22Rv1 (cell line): ENCODE results near the gene GRIK1.

Experiments
- ZFX ChIP-seq: fragments of 450-650 bp; IDR thresholded peaks from 2 replicates; pipeline ENCODE4 v1.6.1; 2017; ENCODE audit warnings: antibody characterized with exemption, borderline replicate concordance
- TF ChIP-seq, protein P1 (sequence below): fragments of 450-650 bp; IDR thresholded peaks from 2 replicates; pipeline ENCODE4 v1.5.1; 2017; ENCODE audit warnings: mild to moderate bottlenecking

DNA sequence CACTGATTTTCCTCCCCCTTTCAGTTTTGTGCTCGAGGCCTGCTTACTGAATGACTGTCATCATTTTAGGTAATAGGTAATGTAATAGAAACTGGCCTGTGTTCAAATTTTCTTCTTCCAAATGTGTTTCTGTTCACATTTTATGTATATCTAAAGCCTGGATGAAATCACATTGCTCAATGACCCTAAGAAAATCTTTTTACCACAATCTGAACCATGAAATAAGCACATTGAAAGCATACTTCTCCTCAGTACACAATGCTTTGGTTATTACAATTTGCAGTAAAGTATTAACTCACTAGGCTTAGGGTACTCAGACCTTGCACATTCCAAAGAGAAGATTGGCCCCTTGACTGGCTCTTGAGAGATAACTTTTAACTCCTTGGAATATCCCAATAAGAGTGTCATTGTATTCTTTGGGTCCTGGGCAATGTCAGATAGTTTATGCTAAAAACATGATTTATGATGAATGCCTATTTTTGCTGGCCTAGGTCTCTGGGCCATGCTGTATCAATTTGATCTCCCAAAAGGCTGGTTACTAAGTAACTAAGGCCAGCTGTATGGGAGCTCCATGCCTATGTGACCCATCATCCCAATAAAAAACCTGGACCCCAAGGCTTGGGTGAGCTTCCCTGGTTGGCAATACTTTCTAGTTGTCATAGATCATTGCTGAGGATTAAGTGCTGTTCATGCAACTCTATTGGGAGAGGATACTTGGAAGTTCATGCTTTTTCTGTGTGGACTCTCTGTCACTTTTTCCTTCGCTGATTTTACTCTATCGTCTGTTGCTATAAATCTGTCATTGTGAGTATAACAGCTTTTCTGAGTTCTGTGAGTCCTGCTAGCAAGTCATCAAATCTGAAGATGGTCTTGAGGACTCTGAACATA, 293.9 kb downstream of the GRIK1 start:
- no peak for TF ChIP-seq ZFX
- TF ChIP-seq, protein P1, sequence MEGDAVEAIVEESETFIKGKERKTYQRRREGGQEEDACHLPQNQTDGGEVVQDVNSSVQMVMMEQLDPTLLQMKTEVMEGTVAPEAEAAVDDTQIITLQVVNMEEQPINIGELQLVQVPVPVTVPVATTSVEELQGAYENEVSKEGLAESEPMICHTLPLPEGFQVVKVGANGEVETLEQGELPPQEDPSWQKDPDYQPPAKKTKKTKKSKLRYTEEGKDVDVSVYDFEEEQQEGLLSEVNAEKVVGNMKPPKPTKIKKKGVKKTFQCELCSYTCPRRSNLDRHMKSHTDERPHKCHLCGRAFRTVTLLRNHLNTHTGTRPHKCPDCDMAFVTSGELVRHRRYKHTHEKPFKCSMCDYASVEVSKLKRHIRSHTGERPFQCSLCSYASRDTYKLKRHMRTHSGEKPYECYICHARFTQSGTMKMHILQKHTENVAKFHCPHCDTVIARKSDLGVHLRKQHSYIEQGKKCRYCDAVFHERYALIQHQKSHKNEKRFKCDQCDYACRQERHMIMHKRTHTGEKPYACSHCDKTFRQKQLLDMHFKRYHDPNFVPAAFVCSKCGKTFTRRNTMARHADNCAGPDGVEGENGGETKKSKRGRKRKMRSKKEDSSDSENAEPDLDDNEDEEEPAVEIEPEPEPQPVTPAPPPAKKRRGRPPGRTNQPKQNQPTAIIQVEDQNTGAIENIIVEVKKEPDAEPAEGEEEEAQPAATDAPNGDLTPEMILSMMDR = no peak
